NOMO-1 treated with DMSO at 0.1 percent for 48 hours (cell line): Measurements from ENCODE around the gene GPATCH1.

Source experiments
- DNase-seq: peaks from one replicate; lab custom pipeline; 2025; ENCODE audit not compliant: unreplicated experiment; lab: John Stamatoyannopoulos, UW

Gene GPATCH1

DNA sequence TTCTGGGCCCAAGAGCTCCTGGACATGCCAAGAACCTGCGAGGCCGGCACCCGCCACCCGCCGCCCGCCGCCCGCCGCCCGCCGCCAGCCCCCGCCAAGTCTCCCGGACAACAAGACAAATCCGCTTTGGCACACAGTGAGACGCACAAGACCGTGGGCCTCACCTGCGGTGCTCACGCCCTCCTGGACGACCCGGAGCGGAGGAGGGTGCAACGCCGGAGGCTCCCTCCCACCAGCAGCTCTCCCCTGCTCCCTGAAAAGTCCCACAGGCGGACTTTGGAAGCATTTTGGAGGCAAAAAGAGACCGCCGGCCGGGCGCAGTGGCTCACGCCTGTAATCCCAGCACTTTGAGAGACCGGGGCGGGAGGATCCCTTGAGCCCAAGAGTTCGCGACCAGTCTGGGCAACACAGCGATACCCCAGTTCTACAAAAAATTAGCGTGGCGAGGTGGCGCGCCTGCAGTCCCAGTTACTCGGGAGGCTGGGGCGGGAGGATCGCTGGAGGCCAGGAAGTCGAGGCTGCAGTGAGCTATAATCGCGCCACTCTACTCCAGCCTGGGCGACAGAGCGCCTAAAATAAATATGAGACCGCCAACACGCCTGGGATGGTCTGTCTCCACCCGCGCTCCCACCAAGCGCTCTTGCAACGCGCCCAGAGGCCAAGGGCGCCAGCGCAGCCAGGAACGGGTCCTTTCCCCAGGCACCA, 17.1 kb upstream of the GPATCH1 start:
- no peak for DNase-seq

DNA sequence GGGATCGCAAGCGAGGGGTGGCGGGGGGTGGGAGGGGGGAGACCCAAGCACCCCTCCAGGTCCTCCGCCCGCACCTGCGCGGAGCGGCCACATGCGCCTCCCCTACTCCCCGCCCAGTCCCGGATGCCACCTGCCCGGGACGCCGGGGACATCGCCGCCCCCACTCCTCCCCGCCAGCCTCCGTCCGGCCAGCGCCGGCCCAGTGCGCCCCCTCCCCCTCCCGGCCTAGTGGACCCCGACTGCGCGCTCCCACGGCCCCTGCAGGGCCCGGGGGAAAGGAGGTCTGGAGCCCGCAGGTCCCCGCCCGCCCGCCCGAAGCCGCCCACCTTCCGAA, 16.6 kb upstream of the GPATCH1 start:
- DNase-seq: no peak

DNA sequence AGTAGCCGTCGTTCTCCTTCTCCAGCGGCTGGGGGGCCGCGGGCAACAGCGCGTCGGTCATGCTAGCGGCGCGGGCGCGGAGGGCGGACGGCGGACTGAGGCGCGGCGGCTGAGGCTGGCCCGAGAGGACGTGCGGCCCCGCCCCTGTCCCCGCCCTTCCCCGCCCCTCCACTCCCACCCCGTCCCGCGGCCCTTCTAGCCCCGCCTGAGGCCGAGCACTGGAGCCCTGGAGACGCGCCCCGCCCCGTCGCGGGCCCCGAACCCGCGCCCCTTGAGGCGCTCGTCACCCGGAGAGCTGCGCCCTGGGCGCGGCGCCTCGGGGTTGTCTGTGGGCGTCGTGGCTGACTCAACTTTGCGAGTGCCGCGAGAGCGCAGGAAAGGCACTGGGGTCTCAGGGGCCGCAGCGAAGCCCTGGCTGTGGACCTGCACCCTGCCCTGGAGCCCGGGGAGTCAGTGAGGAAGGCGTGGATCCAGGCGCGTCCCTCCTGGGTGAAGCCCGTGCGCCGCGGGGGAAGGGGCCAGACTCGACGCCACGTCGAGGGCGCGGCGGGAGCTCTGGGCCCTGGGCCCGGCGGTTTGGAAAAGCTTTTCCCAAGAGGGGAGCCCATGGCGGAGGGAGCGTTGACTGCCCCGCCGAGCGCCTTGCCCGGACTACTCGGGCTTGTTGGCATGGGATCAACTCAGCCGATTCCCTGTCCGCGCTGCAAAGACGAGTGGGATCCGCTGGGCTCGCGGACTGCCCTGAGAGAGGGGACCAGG, 16.0 kb upstream of the GPATCH1 start, which contains the start of gene RHPN2:
RHPN2 (minus strand) TSS at position 97 of the 759 bp plus-strand sequence; CDS start at position 61, 36 bp downstream.
- DNase-seq: peak; percentile 24

DNA sequence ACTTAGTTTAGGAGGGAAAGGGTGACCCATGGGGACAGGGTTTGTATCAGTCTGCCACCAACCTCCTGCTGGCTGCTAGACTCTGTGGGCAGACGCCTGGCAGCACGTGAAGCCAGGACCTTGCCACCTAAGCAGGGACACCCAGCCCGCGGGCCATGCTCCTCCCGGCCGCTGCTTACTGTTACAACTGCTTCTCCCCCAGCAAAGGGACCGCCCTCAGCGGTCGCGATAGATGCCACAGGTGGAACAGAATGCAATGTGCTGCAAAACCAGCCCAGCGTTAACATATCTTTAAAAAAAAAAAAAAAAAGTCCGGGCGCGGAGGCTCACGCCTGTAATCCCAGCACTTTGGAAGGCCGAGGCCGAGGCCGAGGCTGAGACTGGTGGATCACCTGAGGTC, 14.4 kb upstream of the GPATCH1 start:
- DNase-seq: no peak

DNA sequence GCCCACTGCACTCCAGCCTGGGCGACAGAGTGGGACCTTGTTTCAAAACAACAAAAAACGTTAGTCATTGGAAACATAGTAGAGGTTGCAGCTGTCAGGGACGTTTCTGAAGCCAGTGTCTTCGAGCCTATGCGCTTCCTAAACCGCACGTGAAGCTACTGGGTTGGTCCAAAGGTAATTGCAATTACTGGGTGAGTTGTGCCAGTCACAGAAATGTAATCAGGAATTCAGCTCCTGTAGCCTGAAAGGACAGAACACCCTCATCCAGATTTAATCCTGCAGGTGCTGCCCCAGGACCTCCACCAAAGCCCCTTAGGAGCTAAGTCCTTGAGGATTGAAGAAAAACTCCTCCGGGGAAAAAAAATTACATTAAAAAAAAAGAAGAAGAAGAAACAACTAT, 13.9 kb upstream of the GPATCH1 start:
- DNase-seq: no peak

DNA sequence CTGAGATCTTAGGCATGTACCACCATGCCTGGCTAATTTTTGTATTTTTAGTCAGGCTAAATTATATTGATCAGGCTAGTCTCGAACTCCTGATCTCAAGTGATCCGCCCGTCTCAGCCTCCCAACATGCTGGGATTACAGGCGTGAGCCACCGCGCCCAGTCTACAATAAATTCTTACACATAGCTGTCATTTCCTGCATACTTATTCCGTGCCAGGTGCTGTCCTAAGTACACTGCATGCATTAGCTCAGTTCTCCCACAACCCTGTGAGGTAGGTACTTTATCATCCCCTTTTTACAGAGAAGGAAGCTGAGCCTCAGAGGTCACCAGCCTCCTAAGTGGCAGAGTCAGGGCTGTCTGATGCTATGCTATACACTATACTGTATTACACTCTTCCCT, 9.1 kb upstream of the GPATCH1 start:
- no peak for DNase-seq

DNA sequence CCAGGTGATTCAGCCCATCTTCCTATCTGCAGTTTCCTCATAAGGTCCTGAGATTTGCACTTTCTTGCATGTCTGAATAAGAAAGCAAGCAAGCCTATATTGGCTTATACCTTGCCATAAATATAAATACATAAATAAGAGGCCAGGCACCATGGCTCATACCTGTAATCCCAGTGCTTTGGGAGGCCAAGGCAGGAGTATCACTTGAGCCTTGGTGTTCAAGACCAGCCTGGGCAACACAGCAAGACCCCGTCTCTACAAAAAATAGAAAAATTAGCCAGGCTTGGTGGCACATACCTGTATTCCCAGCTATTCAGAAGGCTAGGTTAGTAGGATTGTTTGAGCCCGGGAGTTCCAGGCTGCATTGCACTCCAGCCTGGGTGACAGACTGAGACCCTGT, 5.5 kb upstream of the GPATCH1 start:
- no peak for DNase-seq

DNA sequence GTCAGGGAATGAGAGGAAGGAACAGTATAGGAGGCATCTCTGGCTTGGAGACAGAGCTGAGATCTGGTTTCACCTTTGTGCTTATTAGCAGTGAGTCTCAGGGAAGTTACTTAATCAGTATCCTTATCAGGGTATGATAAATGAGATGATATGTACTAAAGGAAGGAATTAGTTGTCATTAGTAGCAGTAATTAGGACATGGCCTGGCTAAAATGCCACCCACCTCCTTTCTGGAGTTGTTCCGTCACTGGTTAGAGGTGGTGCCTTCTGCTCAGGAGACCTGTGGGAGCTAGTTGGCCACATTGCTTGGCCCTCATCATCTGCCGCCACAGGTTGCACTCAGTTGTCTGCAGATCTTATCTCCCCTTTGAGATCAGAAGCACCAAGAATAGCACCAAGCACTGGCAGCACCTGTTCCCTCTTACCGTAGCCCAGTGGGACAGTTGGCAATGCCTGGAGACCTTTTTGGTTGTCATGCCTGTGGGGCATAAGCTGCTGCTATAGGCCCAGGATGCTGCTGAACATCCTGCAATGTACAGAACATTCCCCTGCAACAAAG, 4.7 kb downstream of the GPATCH1 start:
- no peak for DNase-seq

DNA sequence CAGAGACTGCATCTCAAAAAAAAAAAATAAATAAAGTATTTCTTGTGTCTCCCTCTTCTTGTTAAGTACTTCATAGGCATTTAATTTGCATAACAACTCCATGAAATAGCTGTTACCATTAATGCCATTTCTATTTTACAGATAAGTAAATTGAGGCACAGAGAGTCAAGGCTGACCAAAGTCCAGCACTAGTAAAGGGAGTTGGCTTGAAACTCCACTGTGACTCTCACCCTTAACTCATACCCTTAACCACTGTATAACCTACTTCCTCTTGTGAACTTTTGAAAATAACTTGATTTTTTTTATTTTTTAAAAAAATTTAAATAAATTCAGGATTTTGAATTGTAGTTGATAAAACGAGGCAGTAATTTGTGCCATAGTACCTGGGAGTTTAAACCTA, 6.0 kb downstream of the GPATCH1 start:
- no peak for DNase-seq

DNA sequence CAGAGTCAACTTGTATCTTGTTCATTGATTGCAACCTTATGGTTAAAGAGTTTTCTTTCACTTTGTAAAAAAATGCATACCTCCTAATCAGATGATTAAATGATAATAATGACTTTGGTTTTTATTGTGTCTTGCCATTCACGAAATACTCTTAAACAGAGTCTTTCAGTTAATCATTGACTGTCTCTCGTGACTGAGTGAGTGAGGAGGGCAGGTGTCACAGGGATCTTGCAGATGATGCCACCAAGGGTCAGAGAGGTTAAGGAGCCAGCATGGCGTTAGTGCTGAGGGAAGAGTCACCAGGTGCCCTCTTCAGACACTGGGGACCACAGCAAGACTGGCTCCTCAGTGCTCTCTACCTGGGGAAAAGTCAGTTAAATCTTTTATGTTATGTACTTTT, 8.0 kb downstream of the GPATCH1 start:
- no peak for DNase-seq

DNA sequence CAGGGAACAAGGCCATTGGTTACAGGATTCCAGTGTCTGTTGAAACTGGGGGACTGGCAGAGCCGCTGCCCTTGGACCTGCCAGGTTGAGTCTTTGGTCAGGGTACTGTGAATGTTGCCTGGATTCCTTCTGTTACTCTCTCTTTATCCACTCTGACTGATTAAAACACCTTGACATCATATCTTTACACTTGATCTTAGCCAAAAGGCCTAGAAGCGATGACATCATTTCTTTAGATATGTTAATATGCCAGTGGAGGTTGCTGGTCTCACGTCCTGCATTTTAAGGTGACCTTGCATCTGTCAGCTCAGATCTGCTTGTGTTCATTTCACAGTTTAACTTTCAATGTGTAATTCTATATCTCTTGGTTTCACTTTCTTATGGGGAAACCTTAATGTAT, 9.2 kb downstream of the GPATCH1 start:
- DNase-seq: no peak

DNA sequence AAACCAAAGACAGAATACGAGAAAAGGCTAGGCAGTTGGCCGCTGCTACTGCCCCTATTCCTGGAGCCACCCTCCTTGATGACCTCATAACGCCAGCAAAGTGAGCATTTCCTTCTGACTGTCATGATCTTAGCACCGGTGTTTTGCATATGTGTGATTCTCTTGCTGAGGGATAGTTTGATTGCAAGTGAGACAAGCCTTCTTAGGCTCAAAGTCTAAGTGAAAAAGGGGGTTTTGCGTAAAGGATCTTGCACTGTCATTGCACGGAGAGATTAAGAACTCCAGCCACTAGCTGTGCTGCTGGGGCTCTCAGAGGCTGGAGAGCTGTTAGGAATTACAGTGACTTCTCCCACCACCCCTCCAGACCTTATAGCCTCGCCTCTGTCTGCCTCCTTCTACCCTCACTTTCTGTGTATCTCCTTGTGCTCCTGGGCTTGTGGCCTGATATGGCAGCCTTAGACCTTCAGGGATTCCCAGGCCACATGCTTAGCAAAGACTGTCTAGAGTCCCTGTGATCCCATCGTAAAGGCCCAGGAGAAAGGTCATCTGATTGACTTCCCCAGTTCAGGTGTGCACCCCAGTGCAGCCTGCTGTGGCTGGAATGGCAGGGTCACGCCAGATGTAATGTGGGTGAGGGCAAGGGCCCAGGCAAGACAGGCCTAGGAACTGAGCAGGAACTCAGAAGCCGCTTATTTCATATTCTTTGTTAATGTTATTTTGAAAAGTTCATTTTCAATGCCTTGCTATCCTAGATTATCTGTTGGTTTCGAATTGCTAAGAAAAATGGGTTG, 12.6 kb downstream of the GPATCH1 start:
- no peak for DNase-seq

DNA sequence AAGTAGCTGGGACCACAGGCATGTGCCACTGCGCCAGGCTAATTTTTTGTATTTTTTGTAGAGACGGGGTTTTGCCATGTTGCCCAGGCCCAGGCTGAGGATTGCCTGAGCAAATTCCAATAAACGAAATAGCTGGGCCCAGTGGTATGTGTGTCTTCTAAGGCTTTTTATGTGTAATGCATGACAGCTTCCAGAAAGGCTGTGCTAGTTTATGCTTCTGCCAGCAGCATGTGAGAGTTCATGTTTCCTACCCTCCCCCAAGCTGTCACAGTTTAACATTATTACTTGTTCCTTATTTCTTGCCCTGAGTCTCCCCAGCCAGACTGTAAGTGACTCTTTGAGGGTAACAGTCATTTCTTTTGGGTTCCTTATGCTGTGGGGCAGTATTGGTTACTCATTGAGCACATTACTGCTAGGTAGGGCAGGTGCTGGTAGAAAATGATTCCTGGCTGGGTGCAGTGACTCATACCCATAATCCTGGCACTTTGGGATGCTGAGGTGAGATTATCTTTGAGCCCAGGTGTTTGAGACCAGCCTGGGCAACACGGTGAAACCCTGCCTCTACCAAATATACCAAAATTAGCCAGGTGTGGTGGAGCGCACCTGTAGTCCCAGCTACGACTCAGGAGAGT, 13.6 kb downstream of the GPATCH1 start:
- no peak for DNase-seq

DNA sequence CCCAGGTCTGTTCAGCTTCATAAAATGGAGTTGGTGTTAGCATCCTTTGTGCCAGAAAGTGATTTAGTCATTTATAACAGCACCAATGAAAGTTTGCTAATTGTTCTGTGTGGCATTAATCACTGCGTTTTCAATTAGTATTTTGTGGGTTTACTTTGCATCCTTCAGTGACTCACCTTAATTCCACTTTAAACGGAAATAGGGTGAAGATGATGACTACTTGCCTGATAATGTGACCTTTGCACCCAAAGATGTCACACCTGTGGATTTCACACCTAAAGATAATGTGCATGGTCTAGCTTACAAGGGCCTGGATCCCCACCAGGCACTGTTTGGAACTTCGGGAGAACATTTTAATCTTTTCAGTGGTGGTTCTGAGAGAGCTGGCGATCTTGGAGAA, 15.0 kb downstream of the GPATCH1 start:
- no peak for DNase-seq

DNA sequence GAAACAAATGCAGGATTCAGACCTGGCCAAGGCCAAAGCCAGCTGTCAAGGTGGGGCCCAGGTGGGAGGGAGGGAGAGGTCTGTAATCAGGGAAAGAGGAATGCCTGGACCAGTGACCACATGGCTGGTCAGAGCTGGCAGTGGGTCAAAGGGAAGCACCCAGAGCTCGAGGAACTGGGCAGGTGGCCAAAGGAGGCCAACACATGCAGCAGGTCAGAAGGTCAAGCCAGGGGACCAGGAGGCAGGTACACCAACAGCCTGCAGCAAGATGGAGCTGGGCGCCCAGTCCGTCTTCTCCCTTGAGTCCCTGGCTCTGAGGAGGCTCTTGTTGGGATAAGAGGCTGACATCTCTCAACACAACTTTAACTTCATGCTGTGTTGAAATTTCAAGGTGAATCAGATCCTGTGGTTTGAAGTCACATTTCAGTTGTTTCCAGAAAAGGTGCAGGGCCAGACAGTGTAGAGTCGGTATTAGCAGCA, 17.1 kb downstream of the GPATCH1 start:
- DNase-seq: no peak

DNA sequence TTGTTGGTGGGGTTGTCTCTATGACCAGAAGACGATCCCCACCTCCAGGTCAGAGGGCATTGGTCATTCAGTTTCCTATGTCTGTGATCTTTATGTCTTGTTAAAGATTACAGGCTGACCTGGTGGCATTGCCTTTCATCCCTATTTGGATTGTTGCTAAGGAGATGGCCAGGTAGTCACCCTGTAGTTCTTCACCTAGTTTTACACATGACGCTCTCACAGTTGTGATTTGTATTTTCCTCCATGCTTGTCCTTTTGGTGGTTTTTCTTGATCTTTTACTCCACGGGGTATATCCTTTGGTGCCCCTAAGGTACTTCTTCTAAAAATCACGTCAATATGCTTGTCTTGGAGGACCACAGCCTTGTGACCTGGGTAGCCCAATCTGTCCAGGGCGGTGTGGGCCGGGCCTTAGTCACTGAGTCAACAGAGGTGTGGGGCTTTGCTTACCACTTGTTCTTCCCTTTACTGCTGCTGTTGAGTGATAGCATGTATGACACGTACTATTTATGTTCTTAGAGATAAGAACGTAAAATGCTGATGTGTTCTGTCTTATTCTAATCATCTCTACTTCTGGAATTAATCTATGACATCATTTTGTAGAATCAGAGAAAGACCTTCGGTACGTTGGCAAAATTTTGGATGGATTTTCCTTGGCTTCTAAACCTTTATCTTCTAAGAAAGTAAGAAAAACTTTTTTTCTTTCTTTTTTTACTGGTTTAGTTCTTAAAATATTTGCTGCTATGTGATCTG, 20.1 kb downstream of the GPATCH1 start:
- no peak for DNase-seq

DNA sequence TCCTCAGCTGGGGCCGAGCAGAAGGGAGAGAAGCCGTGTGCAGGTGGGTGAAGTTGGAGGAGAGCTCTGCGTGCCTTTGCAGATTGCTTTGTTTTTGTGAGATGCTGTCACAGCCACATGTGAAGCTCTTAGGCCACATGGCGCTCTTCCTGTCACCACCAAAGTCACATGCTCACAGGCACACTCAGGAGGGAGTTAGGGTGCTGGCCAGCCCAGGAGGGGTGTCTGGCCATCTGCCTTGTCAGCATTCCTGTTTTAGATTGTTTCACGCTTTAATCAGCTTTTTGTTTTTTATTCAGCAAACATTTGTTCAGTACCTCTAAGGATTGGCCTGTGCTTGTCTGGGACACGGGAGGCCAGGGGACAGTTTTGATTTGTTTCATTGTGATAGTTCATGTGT, 21.9 kb downstream of the GPATCH1 start:
- DNase-seq: no peak

DNA sequence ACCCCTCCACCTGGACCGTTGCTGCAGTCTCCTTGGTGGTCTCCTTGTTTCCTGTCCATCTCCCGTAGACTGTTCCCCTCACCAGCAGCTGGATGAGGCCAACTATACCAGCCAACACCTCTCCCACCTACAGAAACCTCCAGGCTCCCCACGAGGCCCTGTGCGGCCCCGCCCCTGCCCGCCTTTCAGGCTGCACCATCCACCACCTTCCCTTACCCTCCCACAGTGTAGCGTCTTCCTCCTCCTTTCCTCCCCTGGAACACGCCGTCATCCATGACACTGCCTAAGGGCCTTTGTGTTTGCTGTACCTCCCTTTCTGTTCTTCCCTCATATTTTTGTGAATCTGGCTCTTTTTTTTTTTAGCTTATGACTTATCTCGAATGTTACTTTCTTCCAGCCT, 27.2 kb downstream of the GPATCH1 start:
- DNase-seq: no peak

DNA sequence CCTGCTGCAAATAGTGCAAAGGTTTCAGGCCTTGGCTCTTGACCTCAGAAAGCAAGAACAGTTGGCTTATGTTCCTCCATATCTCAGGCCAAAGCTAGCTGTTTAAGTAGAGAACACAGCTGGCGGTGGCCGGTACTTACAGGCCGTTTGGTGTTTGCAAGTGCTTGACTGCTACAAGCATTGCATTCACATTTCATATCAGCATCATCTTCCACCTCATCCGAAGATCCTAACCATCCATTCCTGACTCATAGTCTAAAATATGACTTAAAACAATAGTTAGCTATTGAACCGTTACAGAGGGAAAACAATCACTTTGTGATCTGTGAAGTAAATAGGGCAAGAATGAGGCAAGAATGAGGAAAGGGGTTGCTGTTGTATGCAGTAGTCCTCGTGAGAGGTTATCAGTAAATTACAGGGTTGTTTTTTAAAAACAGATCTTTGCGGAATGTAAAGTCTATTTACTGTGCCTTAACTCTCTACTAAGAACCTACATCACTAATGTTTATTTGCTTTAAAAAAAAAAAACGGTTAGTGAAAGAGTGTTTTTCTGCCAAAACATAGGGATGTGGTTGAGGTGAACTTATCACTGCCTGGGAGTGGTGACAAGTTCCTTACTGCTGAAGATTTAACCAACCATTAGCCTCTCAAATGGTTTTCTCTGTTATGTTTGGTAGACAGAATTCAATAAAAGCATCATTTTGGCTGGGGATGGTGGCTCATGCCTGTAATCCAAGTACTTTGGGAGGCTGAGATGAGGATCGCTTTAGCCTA, 29.3 kb downstream of the GPATCH1 start:
- no peak for DNase-seq

DNA sequence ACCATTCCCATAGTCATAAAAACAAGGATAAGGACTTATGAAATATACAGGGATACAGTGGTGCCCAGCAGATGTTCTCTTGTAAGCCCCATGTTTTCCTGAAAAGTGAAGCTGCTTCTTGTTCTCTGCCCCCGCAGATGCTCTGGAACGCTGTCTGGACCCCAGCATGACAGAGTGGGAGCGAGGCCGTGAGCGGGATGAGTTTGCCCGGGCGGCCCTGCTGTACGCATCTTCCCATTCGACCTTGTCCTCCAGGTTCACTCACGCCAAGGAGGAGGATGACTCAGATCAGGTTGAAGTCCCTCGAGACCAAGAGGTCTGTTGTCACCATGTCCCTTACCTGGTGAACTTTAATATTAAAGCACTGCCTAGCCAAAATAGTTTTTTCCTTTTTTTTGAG, 30.6 kb downstream of the GPATCH1 start:
- DNase-seq: no peak
